Left ventricle myocardium inferior (tissue), 1 donor: ENCODE data around the gene DUSP10. TPM values are rescaled to one million over a fixed set of nuclear protein-coding genes. Genes with fewer than 3 reads are reported as not detected.

Experiments used
- DNase-seq: peaks from one replicate; pipeline ENCODE4 v3.0.0-alpha.2; 2020
- H3K27ac ChIP-seq: fragments of 200-600 bp; replicated peaks from 2 replicates; pipeline ENCODE4 v1.8.0; 2021
- H3K27me3 ChIP-seq: fragments of 200-600 bp; 2 replicates; pipeline ENCODE4 v1.8.0; 2021; ENCODE audit warnings: low read depth
- H3K36me3 ChIP-seq: fragments of 200-600 bp; 2 replicates; pipeline ENCODE4 v1.8.0; 2021
- H3K4me1 ChIP-seq: fragments of 200-600 bp; 2 replicates; pipeline ENCODE4 v1.8.0; 2021
- H3K4me3 ChIP-seq: fragments of 200-600 bp; 2 replicates; pipeline ENCODE4 v1.8.0; 2021; ENCODE audit warnings: mild to moderate bottlenecking, moderate library complexity
- H3K9me3 ChIP-seq: fragments of 200-600 bp; replicated peaks from 2 replicates; pipeline ENCODE4 v1.8.0; 2021
- CTCF ChIP-seq: fragments of 200-600 bp; IDR thresholded peaks from 2 replicates; pipeline ENCODE4 v1.8.0; 2021; ENCODE audit warnings: antibody characterized with exemption, mild to moderate bottlenecking, borderline replicate concordance
- intact Hi-C: fragments of 100-400 bp; cut with micrococcal nuclease; formaldehyde crosslinking; loops from one replicate; pipeline ENCODE4 v1.11.0; 2022
- total RNA-seq: library from RNA; stranded (reverse); fragmentation: NEBNext Ultra II Directional; extraction: Animal tissue kit (Norgen Biotek cat#: 25700); gene quantifications from one replicate; pipeline ENCODE4 v1.2.1, GENCODE V29; 2021
- donor health status: DM: no; HTN: yes; CAD: no; lungs with severe emphysema.

Gene DUSP10
- total RNA-seq, 1 donor from 2014 or later: 4.6 TPM

GRCh38 chr1:221706191-221706590, 35.7 kb downstream of the DUSP10 start:
- H3K36me3 ChIP-seq: peaks cover 24% of the 10 kb centered on the region
- DNase-seq: no peak
- H3K9me3 ChIP-seq: no peaks in the 10 kb centered on the region
- intact Hi-C loops: no loop called here
- H3K27me3 ChIP-seq: no peaks in the 10 kb centered on the region
- no peak overlapping the region for H3K27ac ChIP-seq
- H3K4me1 ChIP-seq: peaks cover 22% of the 10 kb centered on the region
- H3K4me3 ChIP-seq: no peak overlapping the region
- no peak for TF ChIP-seq CTCF

- no peaks in the 10 kb centered on the region for H3K9me3 ChIP-seq
- no peak for TF ChIP-seq CTCF
- peak overlapping the region; percentile 21 for H3K27ac ChIP-seq
- no peak overlapping the region for H3K4me3 ChIP-seq
- H3K36me3 ChIP-seq: peaks cover 24% of the 10 kb centered on the region
- no peaks in the 10 kb centered on the region for H3K27me3 ChIP-seq
- H3K4me1 ChIP-seq: peaks cover 11% of the 10 kb centered on the region
- intact Hi-C loops: no loop called here
- DNase-seq: no peak
Observed at GRCh38 chr1:221704306-221704705, 37.6 kb downstream of the DUSP10 start.

GRCh38 chr1:221701570-221702186, 40.2 kb downstream of the DUSP10 start:
- no peak for DNase-seq
- intact Hi-C loops: no loop called here
- TF ChIP-seq CTCF: no peak
- Histone ChIP-seq H3K27me3 (no peaks in the 10 kb centered on the region), H3K4me1 (no peaks in the 10 kb centered on the region), H3K36me3 (peaks cover 24% of the 10 kb centered on the region), H3K9me3 (no peaks in the 10 kb centered on the region), H3K4me3 (no peak overlapping the region), H3K27ac (no peak overlapping the region)

GRCh38 chr1:221700948-221701347, 40.9 kb downstream of the DUSP10 start:
- TF ChIP-seq CTCF: no peak
- no peak for DNase-seq
- Histone ChIP-seq H3K36me3 (peaks cover 20% of the 10 kb centered on the region), H3K27ac (no peak overlapping the region), H3K4me1 (no peaks in the 10 kb centered on the region), H3K9me3 (no peaks in the 10 kb centered on the region), H3K27me3 (no peaks in the 10 kb centered on the region), H3K4me3 (no peak overlapping the region)
- intact Hi-C loops: no loop called here

GRCh38 chr1:221700536-221700935, 41.4 kb downstream of the DUSP10 start:
- intact Hi-C loops: no loop called here
- Histone ChIP-seq H3K4me1 (no peaks in the 10 kb centered on the region), H3K36me3 (peaks cover 16% of the 10 kb centered on the region), H3K9me3 (no peaks in the 10 kb centered on the region), H3K27ac (no peak overlapping the region), H3K4me3 (no peak overlapping the region), H3K27me3 (no peaks in the 10 kb centered on the region)
- DNase-seq: no peak
- no peak for TF ChIP-seq CTCF
